B cell (primary cell): Measurements from ENCODE around the gene ANTXR2. TPM values are rescaled to one million over a fixed set of nuclear protein-coding genes. Genes with fewer than 3 reads are reported as not detected.

Experiments
- ATAC-seq: fragments of 200-7000 bp; cut with Tn5 transposase; one replicate; pipeline ENCODE4 v1.10.0; 2021; ENCODE audit warnings: low read depth, mild to moderate bottlenecking, moderate number of reproducible peaks, moderate library complexity
- CTCF ChIA-PET: fragments of 350-600 bp; sonication (Branson Sonifier 250); formaldehyde crosslinking; loops from one replicate; lab custom pipeline; 2021; ENCODE audit warnings: antibody characterized with exemption, inconsistent platforms; lab: Charles Lee
- POLR2A ChIA-PET: fragments of 350-600 bp; sonication (Branson Sonifier 250); formaldehyde crosslinking; loops from one replicate; lab custom pipeline; 2021; ENCODE audit warnings: antibody characterized with exemption; lab: Charles Lee
- DNase-seq: peaks from one replicate; pipeline ENCODE4 v3.0.0; 2013
- H2AFZ ChIP-seq: 2 replicates; pipeline ENCODE4 v1.6.1; 2012; ENCODE audit warnings: mild to moderate bottlenecking, low read depth, low read length; ENCODE audit not compliant: insufficient read depth, poor library complexity, severe bottlenecking
- H3K27ac ChIP-seq, 2 donors: 1 replicate in 1 of 2; 2 replicates in 1 of 2; pipeline ENCODE4 v1.5.1; 2012 to 2013; ENCODE audit warnings: low read length in 2 of 2, mild to moderate bottlenecking in 2 of 2, moderate library complexity in 1 of 2
- H3K27me3 ChIP-seq, 4 experiments: fragments of 200-600 bp in 1 of 4; sonication (generic) in 1 of 4; replicated peaks in 1 of 4; 1 replicate in 2 of 4; 2 replicates in 2 of 4; pipeline versions ENCODE4 v1.6.1 to v1.7.0; 2013 to 2016; ENCODE audit warnings: low read length in 3 of 4, mild to moderate bottlenecking in 2 of 4, mixed read lengths in 1 of 4, moderate library complexity in 1 of 4; ENCODE audit not compliant: insufficient read depth in 4 of 4, control insufficient read depth in 3 of 4; ENCODE audit errors: control extremely low read depth in 1 of 4
- H3K36me3 ChIP-seq, 2 experiments: replicated peaks in 1 of 2; 1 replicate in 1 of 2; 2 replicates in 1 of 2; pipeline versions ENCODE4 v1.6.1 to v1.7.1; 2013; ENCODE audit warnings: low read length in 1 of 2; ENCODE audit not compliant: insufficient read depth in 2 of 2, control insufficient read depth in 1 of 2; ENCODE audit errors: control extremely low read depth in 1 of 2, extremely low read depth in 1 of 2
- H3K4me1 ChIP-seq, 2 donors: fragments of 200-600 bp in 1 of 2; sonication (generic) in 1 of 2; 1 replicate in 1 of 2; 2 replicates in 1 of 2; pipeline versions ENCODE4 v1.5.1 to v1.6.1; 2013 to 2017; ENCODE audit warnings: low read length in 2 of 2; ENCODE audit not compliant: control insufficient read depth in 2 of 2, insufficient read depth in 2 of 2
- H3K4me2 ChIP-seq: replicated peaks from 2 replicates; pipeline ENCODE3; 2012; ENCODE audit warnings: mild to moderate bottlenecking, low read depth, low read length; ENCODE audit not compliant: poor library complexity, severe bottlenecking
- H3K4me3 ChIP-seq, 5 experiments: fragments of 200-600 bp in 1 of 5; sonication (generic) in 1 of 5; 1 replicate in 3 of 5; 2 replicates in 2 of 5; pipeline versions ENCODE4 v1.5.1 to v1.7.0; 2011 to 2016; ENCODE audit warnings: low read length in 4 of 5, mild to moderate bottlenecking in 4 of 5, low read depth in 2 of 5, control low read depth in 1 of 5, moderate library complexity in 1 of 5; ENCODE audit not compliant: insufficient read depth in 1 of 5; ENCODE audit errors: control extremely low read depth in 1 of 5, extremely low read depth in 1 of 5
- H3K79me2 ChIP-seq: fragments of 200-600 bp; sonication (generic); one replicate; pipeline ENCODE4 v1.6.0; 2016; ENCODE audit warnings: low read length; ENCODE audit not compliant: control insufficient read depth, insufficient read depth
- H3K9ac ChIP-seq: fragments of 200-600 bp; sonication (generic); 2 replicates; pipeline ENCODE4 v1.6.1; 2017; ENCODE audit warnings: mild to moderate bottlenecking, low read length, moderate library complexity
- H3K9me3 ChIP-seq, 3 donors: one replicate each; pipeline versions ENCODE4 v1.6.1 to v1.7.1; 2013; ENCODE audit warnings: low read length in 2 of 3; ENCODE audit not compliant: control insufficient read depth in 2 of 3, insufficient read depth in 1 of 3; ENCODE audit errors: control extremely low read depth in 1 of 3
- H4K20me1 ChIP-seq: 2 replicates; pipeline ENCODE4 v1.6.0; 2012; ENCODE audit warnings: mild to moderate bottlenecking, low read length; ENCODE audit not compliant: insufficient read depth, control insufficient read depth, poor library complexity, severe bottlenecking
- H3K27ac Mint-ChIP-seq: one replicate; pipeline ENCODE4 v1.8.0; 2021; ENCODE audit warnings: mixed read lengths
- H3K27me3 Mint-ChIP-seq: one replicate; pipeline ENCODE4 v1.8.0; 2021; ENCODE audit warnings: mixed read lengths
- H3K4me1 Mint-ChIP-seq: one replicate; pipeline ENCODE4 v1.8.0; 2021; ENCODE audit warnings: mixed read lengths
- H3K4me3 Mint-ChIP-seq: one replicate; pipeline ENCODE4 v1.8.0; 2021; ENCODE audit warnings: mixed read lengths
- H3K9me3 Mint-ChIP-seq: one replicate; pipeline ENCODE4 v1.8.0; 2022; ENCODE audit warnings: mixed read lengths; ENCODE audit not compliant: insufficient read depth
- CTCF ChIP-seq: fragments of 200-600 bp; IDR thresholded peaks from one replicate; pipeline ENCODE4 v1.8.0; 2022; ENCODE audit warnings: antibody characterized with exemption, mild to moderate bottlenecking
- EZH2 ChIP-seq: IDR thresholded peaks from 2 replicates; pipeline ENCODE4 v1.6.1; 2012; ENCODE audit warnings: borderline replicate concordance, low read depth, mild to moderate bottlenecking, moderate library complexity, low read length; ENCODE audit not compliant: insufficient read depth, poor library complexity, severe bottlenecking
- WGBS: methylation state at CpG from one replicate; pipeline ENCODE4 v1.1.5; 2013; ENCODE audit warnings: missing lambda C conversion rate; ENCODE audit not compliant: insufficient coverage; 5-methylcytosine and 5-hydroxymethylcytosine counted together
- intact Hi-C: fragments of 100-400 bp; cut with micrococcal nuclease; formaldehyde crosslinking; loops from one replicate; pipeline ENCODE4 v1.10.0; 2022
- polyA plus RNA-seq: library from polyadenylated mRNA; depleted of rRNA; stranded (reverse); fragments of >200 nt; gene quantifications from 2 replicates; pipeline ENCODE4 v1.2.3, GENCODE V29; 2012
- total RNA-seq, 2 donors: library from RNA; stranded (reverse); fragments of 120-200 nt in 1 of 2; gene quantifications; 1 replicate in 1 of 2; 2 replicates in 1 of 2; pipeline versions ENCODE4 v1.2.3 to v1.2.4, GENCODE V29; 2013 to 2022

ANTXR2 gene
- total and polyA plus RNA-seq, 2 donors (not counting 1 experiment from before 2014, with no cell fraction given) = 10.6 to 63.0 TPM

DNA sequence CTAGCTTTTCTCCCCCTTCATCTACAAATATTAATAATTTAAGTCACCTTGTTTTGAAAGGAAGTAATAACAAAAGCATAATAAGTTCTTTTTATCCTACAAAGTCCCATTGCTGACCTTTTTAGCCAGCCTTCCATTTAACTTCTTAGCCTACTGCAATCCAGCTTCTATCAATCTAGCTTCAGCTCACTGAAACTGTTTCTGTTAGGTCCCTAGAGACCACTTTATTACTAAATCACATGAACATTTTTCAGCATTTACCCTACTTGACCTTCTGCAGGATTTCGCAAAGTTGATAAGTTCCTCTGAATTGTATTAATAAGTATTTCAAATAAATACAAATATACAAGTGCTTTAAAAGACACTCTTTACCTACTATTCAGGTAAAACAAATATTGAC is 186.5 kb downstream of the ANTXR2 start:
- H3K4me3 ChIP-seq = no peak overlapping the region
- no peak overlapping the region for H3K9ac ChIP-seq
- H3K79me2 ChIP-seq = no peaks in the 10 kb centered on the region
- WGBS = no CpG with 5 or more reads among the region's 1 CpG
- H3K27ac ChIP-seq = no peak overlapping the region
- Mint-ChIP-seq H3K4me1 (no peaks in the 10 kb centered on the region), H3K27ac (no peak overlapping the region), H3K9me3 (no peaks in the 10 kb centered on the region), H3K4me3 (no peak overlapping the region), H3K27me3 (no peaks in the 10 kb centered on the region)
- no peak for ATAC-seq
- ChIA-PET CTCF (no interaction called here), POLR2A (no interaction called here)
- intact Hi-C loops = no loop called here
- no peak overlapping the region for H2AFZ ChIP-seq
- no peaks in the 10 kb centered on the region for H3K4me1 ChIP-seq
- no peaks in the 10 kb centered on the region for H3K27me3 ChIP-seq
- no peaks in the 10 kb centered on the region for H4K20me1 ChIP-seq
- no peaks in the 10 kb centered on the region for H3K36me3 ChIP-seq
- DNase-seq = no peak
- no peak overlapping the region for H3K4me2 ChIP-seq
- no peaks in the 10 kb centered on the region for H3K9me3 ChIP-seq
- TF ChIP-seq CTCF (no peak), EZH2 (no peak)

DNA sequence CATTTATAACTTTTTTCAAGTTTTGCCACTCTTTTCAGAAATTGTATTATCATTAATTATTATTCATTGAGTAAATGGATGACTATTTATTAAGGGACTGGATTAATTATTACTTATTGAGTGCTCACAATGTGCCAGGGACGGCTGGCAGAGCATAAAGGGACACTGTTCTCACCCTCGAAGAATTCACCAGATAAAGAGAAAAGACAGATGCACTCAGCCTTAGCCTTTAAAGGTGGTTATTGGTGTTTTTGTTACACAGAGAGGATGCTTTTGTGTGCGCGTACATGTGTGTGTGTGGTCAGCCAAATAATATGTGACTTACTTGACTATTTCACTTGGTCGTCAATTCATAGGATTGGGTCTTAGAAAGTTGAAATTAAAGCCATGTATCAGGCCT is 187.0 kb downstream of the ANTXR2 start:
- Mint-ChIP-seq H3K27me3 (no peaks in the 10 kb centered on the region), H3K27ac (no peak overlapping the region), H3K4me3 (no peak overlapping the region), H3K4me1 (no peaks in the 10 kb centered on the region), H3K9me3 (no peaks in the 10 kb centered on the region)
- ChIA-PET POLR2A (no interaction called here), CTCF (no interaction called here)
- no peaks in the 10 kb centered on the region for H3K79me2 ChIP-seq
- no peak for TF ChIP-seq CTCF
- TF ChIP-seq EZH2 = no peak
- no peak for DNase-seq
- no peak overlapping the region for H3K27ac ChIP-seq
- no peak overlapping the region for H3K4me2 ChIP-seq
- H2AFZ ChIP-seq = no peak overlapping the region
- no peaks in the 10 kb centered on the region for H3K27me3 ChIP-seq
- no peaks in the 10 kb centered on the region for H4K20me1 ChIP-seq
- ATAC-seq = no peak
- no peaks in the 10 kb centered on the region for H3K36me3 ChIP-seq
- no peak overlapping the region for H3K4me3 ChIP-seq
- intact Hi-C loops = no loop called here
- no peaks in the 10 kb centered on the region for H3K9me3 ChIP-seq
- no peak overlapping the region for H3K9ac ChIP-seq
- no peaks in the 10 kb centered on the region for H3K4me1 ChIP-seq
- 93% methylated on average over 3 of the region's 5 CpGs for WGBS
